Naive thymus-derived CD4-positive, alpha-beta T cell (primary cell): Measurements from ENCODE around the gene HIP1R. TPM values are rescaled to one million over a fixed set of nuclear protein-coding genes. Genes with fewer than 3 reads are reported as not detected.

Experiments used
- ATAC-seq: fragments of 150-1000 bp; cut with Tn5 transposase; 2 replicates; pipeline ENCODE4 v1.10.0; 2021; ENCODE audit warnings: mild to moderate bottlenecking, moderate library complexity
- CTCF ChIA-PET: fragments of 350-600 bp; sonication (Branson Sonifier 250); formaldehyde crosslinking; loops from one replicate; lab custom pipeline; 2021; ENCODE audit warnings: antibody characterized with exemption; lab: Charles Lee
- POLR2A ChIA-PET: fragments of 350-600 bp; sonication (Branson Sonifier 250); formaldehyde crosslinking; loops from one replicate; lab custom pipeline; 2021; ENCODE audit warnings: antibody characterized with exemption, inconsistent platforms; lab: Charles Lee
- DNase-seq, 9 donors: peaks; one replicate each; pipeline versions ENCODE4 v3.0.0 to v3.0.0-alpha.2; 2020 to 2022; ENCODE audit warnings: mixed read lengths in 1 of 9
- H3K27ac ChIP-seq: one replicate; pipeline ENCODE4 v1.7.0; 2013; ENCODE audit warnings: mild to moderate bottlenecking, low read depth, low read length, moderate library complexity
- H3K27me3 ChIP-seq, 2 donors: one replicate each; pipeline ENCODE4 v1.7.0; 2013; ENCODE audit warnings: low read length in 2 of 2, mild to moderate bottlenecking in 2 of 2, moderate library complexity in 2 of 2; ENCODE audit not compliant: control insufficient read depth in 2 of 2, insufficient read depth in 2 of 2
- H3K36me3 ChIP-seq, 3 experiments: 1 replicate in 2 of 3; 2 replicates in 1 of 3; pipeline ENCODE4 v1.7.0; 2013; ENCODE audit warnings: low read length in 3 of 3, mild to moderate bottlenecking in 3 of 3, moderate library complexity in 1 of 3; ENCODE audit not compliant: insufficient read depth in 3 of 3, control insufficient read depth in 2 of 3
- H3K4me1 ChIP-seq, 2 donors: one replicate each; pipeline ENCODE4 v1.7.0; 2013; ENCODE audit warnings: low read length in 2 of 2, mild to moderate bottlenecking in 2 of 2, moderate library complexity in 1 of 2; ENCODE audit not compliant: control insufficient read depth in 2 of 2, insufficient read depth in 2 of 2
- H3K4me3 ChIP-seq: 2 replicates; pipeline ENCODE4 v1.7.0; 2013; ENCODE audit warnings: mild to moderate bottlenecking, low read length
- H3K9me3 ChIP-seq, 3 experiments: 1 replicate in 2 of 3; 2 replicates in 1 of 3; pipeline ENCODE4 v1.7.0; 2013; ENCODE audit warnings: low read length in 3 of 3; ENCODE audit not compliant: control insufficient read depth in 2 of 3
- H3K27ac Mint-ChIP-seq, 9 donors: one replicate each; pipeline ENCODE4 v1.8.0; 2020 to 2022; ENCODE audit warnings: mixed read lengths in 9 of 9, mild to moderate bottlenecking in 8 of 9, moderate library complexity in 5 of 9, inconsistent platforms in 2 of 9
- H3K27me3 Mint-ChIP-seq, 5 donors: one replicate each; pipeline ENCODE4 v1.8.0; 2021 to 2022; ENCODE audit warnings: mixed read lengths in 5 of 5, mild to moderate bottlenecking in 1 of 5
- H3K36me3 Mint-ChIP-seq, 5 donors: one replicate each; pipeline ENCODE4 v1.8.0; 2020 to 2022; ENCODE audit warnings: mixed read lengths in 5 of 5, mild to moderate bottlenecking in 3 of 5, inconsistent platforms in 1 of 5
- H3K4me1 Mint-ChIP-seq, 7 donors: one replicate each; pipeline ENCODE4 v1.8.0; 2020 to 2022; ENCODE audit warnings: mixed read lengths in 7 of 7, mild to moderate bottlenecking in 3 of 7, inconsistent platforms in 1 of 7
- H3K4me3 Mint-ChIP-seq, 10 donors: one replicate each; pipeline ENCODE4 v1.8.0; 2020 to 2022; ENCODE audit warnings: mild to moderate bottlenecking in 10 of 10, mixed read lengths in 10 of 10, moderate library complexity in 6 of 10, inconsistent platforms in 2 of 10
- H3K9me3 Mint-ChIP-seq, 11 donors: one replicate each; pipeline ENCODE4 v1.8.0; 2020 to 2022; ENCODE audit warnings: mixed read lengths in 11 of 11, mild to moderate bottlenecking in 4 of 11, inconsistent platforms in 1 of 11, moderate library complexity in 1 of 11
- intact Hi-C, 2 donors: fragments of 100-400 bp; cut with micrococcal nuclease; formaldehyde crosslinking; loops; one replicate each; pipeline ENCODE4 v1.15.1; 2023
- polyA plus RNA-seq, 2 donors: library from polyadenylated mRNA; unstranded; fragments of 300-500 nt; fragmentation: Illumina TruSeq; gene quantifications; one replicate each; pipeline ENCODE4 v1.2.3, GENCODE V29; 2021
- total RNA-seq, 6 experiments: library from RNA in 5 of 6; stranded (reverse) in 5 of 6; gene quantifications; 1 replicate in 5 of 6; 2 replicates in 1 of 6; pipeline ENCODE4 v1.2.3 and lab custom pipeline; 2021 to 2026

Gene HIP1R
- total and polyA plus RNA-seq, 7 experiments from 2014 or later, result 7.0 to 162 (median 87.2) TPM

GRCh38 chr12:122859303-122860039, 24.2 kb downstream of the HIP1R start:
- H3K27ac Mint-ChIP-seq, result peak overlapping the region in 1 of 9 donors; percentile 52
- DNase-seq (no peak), ATAC-seq (peak; percentile 2)
- peaks cover 0 to 84% (median 0%) of the 10 kb centered on the region in 3 experiments for H3K36me3 ChIP-seq
- H3K9me3 ChIP-seq, result no peaks in the 10 kb centered on the region
- POLR2A ChIA-PET, result interaction anchor here (1.0 to 1.1 kb wide), 2 partner anchors 23 to 65 kb away, joined by 3 read pairs; no protein-coding TSS in a partner anchor
- no peak overlapping the region for H3K4me3 ChIP-seq
- H3K4me1 ChIP-seq, result no peaks in the 10 kb centered on the region
- intact Hi-C loops, result loop anchor here (1.0 to 5.0 kb wide), 7 partner anchors 35 to 379 kb away; partner anchors contain the start of gene VPS37B (in 1 of the 2)
- no peaks in the 10 kb centered on the region for H3K27me3 ChIP-seq
- no peaks in the 10 kb centered on the region for H3K9me3 Mint-ChIP-seq
- no peak overlapping the region for H3K27ac ChIP-seq
- H3K4me3 Mint-ChIP-seq, result no peak overlapping the region
- CTCF ChIA-PET, result interaction anchor here (0.6 to 3.7 kb wide), 7 partner anchors 11 to 95 kb away, joined by 3 to 57 read pairs (median 11); no protein-coding TSS in a partner anchor
- H3K4me1 Mint-ChIP-seq, result peaks cover 0 to 7% (median 0%) of the 10 kb centered on the region in 7 donors
- H3K36me3 Mint-ChIP-seq, result peaks cover 0 to 8% (median 3%) of the 10 kb centered on the region in 5 donors
- no peaks in the 10 kb centered on the region for H3K27me3 Mint-ChIP-seq

- CTCF ChIA-PET, result interaction anchor here (0.6 to 3.7 kb wide), 17 partner anchors 11 to 94 kb away, joined by 3 to 57 read pairs (median 4); no protein-coding TSS in a partner anchor
- Histone ChIP-seq H3K4me1 (no peaks in the 10 kb centered on the region), H3K27me3 (no peaks in the 10 kb centered on the region), H3K27ac (no peak overlapping the region), H3K9me3 (no peaks in the 10 kb centered on the region), H3K4me3 (no peak overlapping the region), H3K36me3 (peaks cover 0 to 85% (median 0%) of the 10 kb centered on the region in 3 experiments)
- Mint-ChIP-seq H3K9me3 (no peaks in the 10 kb centered on the region), H3K4me3 (no peak overlapping the region), H3K4me1 (peaks cover 0 to 8% (median 0%) of the 10 kb centered on the region in 7 donors), H3K27ac (peak overlapping the region in 4 of 9 donors; percentile 33 to 65 (median 59)), H3K27me3 (no peaks in the 10 kb centered on the region), H3K36me3 (peaks cover 0 to 8% (median 6%) of the 10 kb centered on the region in 5 donors)
- intact Hi-C loops, result loop anchor here (1.0 to 5.0 kb wide), 7 partner anchors 35 to 378 kb away; partner anchors contain the start of gene VPS37B (in 1 of the 2)
- ATAC-seq (peak; percentile 70), DNase-seq (peak; percentile 65 to 83 (median 75))
- POLR2A ChIA-PET, result interaction anchor here (1.0 to 2.3 kb wide), 3 partner anchors 11 to 66 kb away, joined by 3 to 8 read pairs (median 4); no protein-coding TSS in a partner anchor
These were observed 25.0 kb downstream of the HIP1R start for GRCh38 chr12:122860040-122860853.

GRCh38 chr12:122860854-122861586, 25.8 kb downstream of the HIP1R start:
- H3K9me3 Mint-ChIP-seq, result no peaks in the 10 kb centered on the region
- DNase-seq, result no peak
- H3K27ac Mint-ChIP-seq, result no peak overlapping the region
- H3K4me3 Mint-ChIP-seq, result no peak overlapping the region
- H3K9me3 ChIP-seq, result no peaks in the 10 kb centered on the region
- no peak overlapping the region for H3K27ac ChIP-seq
- CTCF ChIA-PET, result interaction anchor here (0.6 to 3.7 kb wide), 18 partner anchors 10 to 377 kb away, joined by 3 to 57 read pairs (median 4); no protein-coding TSS in a partner anchor
- H3K36me3 ChIP-seq, result peaks cover 0 to 85% (median 0%) of the 10 kb centered on the region in 3 experiments
- no peak overlapping the region for H3K4me3 ChIP-seq
- no peak for ATAC-seq
- POLR2A ChIA-PET, result interaction anchor here (0.6 to 2.3 kb wide), 7 partner anchors 10 to 107 kb away, joined by 3 to 8 read pairs (median 3); no protein-coding TSS in a partner anchor
- H3K4me1 Mint-ChIP-seq, result peaks cover 0 to 8% (median 0%) of the 10 kb centered on the region in 7 donors
- H3K4me1 ChIP-seq, result no peaks in the 10 kb centered on the region
- H3K36me3 Mint-ChIP-seq, result peaks cover 0 to 8% (median 6%) of the 10 kb centered on the region in 5 donors
- H3K27me3 ChIP-seq, result no peaks in the 10 kb centered on the region
- no peaks in the 10 kb centered on the region for H3K27me3 Mint-ChIP-seq
- intact Hi-C loops, result loop anchor here (1.0 to 5.0 kb wide), 7 partner anchors 34 to 377 kb away; partner anchors contain the start of gene VPS37B (in 1 of the 2)

- DNase-seq, result no peak
- peak overlapping the region in 2 of 9 donors; percentile 25 to 36 for H3K27ac Mint-ChIP-seq
These were observed 26.3 kb downstream of the HIP1R start for GRCh38 chr12:122861587-122861970.

GRCh38 chr12:122862110-122862634, 26.9 kb downstream of the HIP1R start:
- Mint-ChIP-seq H3K27ac (peak overlapping the region in 3 of 9 donors; percentile 25 to 47 (median 36)), H3K36me3 (peaks cover 0 to 10% (median 6%) of the 10 kb centered on the region in 5 donors), H3K4me3 (no peak overlapping the region), H3K9me3 (no peaks in the 10 kb centered on the region), H3K27me3 (no peaks in the 10 kb centered on the region), H3K4me1 (peaks cover 0 to 11% (median 0%) of the 10 kb centered on the region in 7 donors)
- intact Hi-C loops, result loop anchor here in 1 of 2 donors (5.0 kb wide), 2 partner anchors 35 to 225 kb away; partner anchors contain the start of gene VPS37B
- peaks cover 0 to 86% (median 0%) of the 10 kb centered on the region in 3 experiments for H3K36me3 ChIP-seq
- H3K4me1 ChIP-seq, result no peaks in the 10 kb centered on the region
- H3K4me3 ChIP-seq, result no peak overlapping the region
- CTCF ChIA-PET, result interaction anchor here (1.0 to 3.7 kb wide), 8 partner anchors 9 to 376 kb away, joined by 3 to 57 read pairs (median 11); no protein-coding TSS in a partner anchor
- H3K27ac ChIP-seq, result no peak overlapping the region
- ATAC-seq, result no peak
- POLR2A ChIA-PET, result interaction anchor here (0.6 to 2.3 kb wide), 7 partner anchors 9 to 106 kb away, joined by 3 to 8 read pairs (median 3); no protein-coding TSS in a partner anchor
- no peaks in the 10 kb centered on the region for H3K9me3 ChIP-seq
- H3K27me3 ChIP-seq, result no peaks in the 10 kb centered on the region
- DNase-seq, result no peak

More at GRCh38 chr12:122861587-122861970, 26.3 kb downstream of the HIP1R start:
- no peaks in the 10 kb centered on the region for H3K9me3 Mint-ChIP-seq
- no peak overlapping the region for H3K4me3 Mint-ChIP-seq
- Histone ChIP-seq H3K27ac (no peak overlapping the region), H3K27me3 (no peaks in the 10 kb centered on the region), H3K36me3 (peaks cover 0 to 85% (median 0%) of the 10 kb centered on the region in 3 experiments), H3K4me3 (no peak overlapping the region), H3K4me1 (no peaks in the 10 kb centered on the region), H3K9me3 (no peaks in the 10 kb centered on the region)
- no peaks in the 10 kb centered on the region for H3K27me3 Mint-ChIP-seq
- POLR2A ChIA-PET, result interaction anchor here (0.6 to 2.3 kb wide), 7 partner anchors 9 to 106 kb away, joined by 3 to 8 read pairs (median 3); no protein-coding TSS in a partner anchor
- peaks cover 0 to 9% (median 7%) of the 10 kb centered on the region in 5 donors for H3K36me3 Mint-ChIP-seq
- intact Hi-C loops, result loop anchor here (2.0 to 5.0 kb wide), 4 partner anchors 33 to 224 kb away; partner anchors contain the start of gene VPS37B (in 1 of the 2)
- CTCF ChIA-PET, result interaction anchor here (1.0 to 3.7 kb wide), 11 partner anchors 9 to 376 kb away, joined by 3 to 57 read pairs (median 7); no protein-coding TSS in a partner anchor
- no peak for ATAC-seq
- peaks cover 0 to 8% (median 0%) of the 10 kb centered on the region in 7 donors for H3K4me1 Mint-ChIP-seq
